AG09309 (cell line): ENCODE data around the gene S100A8.

Experiments used
- DNase-seq: peaks from one replicate; pipeline ENCODE4 v3.0.0-alpha.2; 2010; ENCODE audit warnings: low read depth
- H3K4me3 ChIP-seq: 2 replicates; pipeline ENCODE4 v1.5.1; 2011; ENCODE audit warnings: mild to moderate bottlenecking, low read depth, low read length, moderate library complexity; ENCODE audit not compliant: control insufficient read depth
- TF ChIP-seq, protein P1 (sequence below): IDR thresholded peaks from 2 replicates; pipeline ENCODE4 v1.5.1; 2011; ENCODE audit warnings: mild to moderate bottlenecking, low read depth, low read length, inconsistent platforms; ENCODE audit not compliant: insufficient read depth, control insufficient read depth; ENCODE audit errors: missing control alignments

The S100A8 gene

DNA sequence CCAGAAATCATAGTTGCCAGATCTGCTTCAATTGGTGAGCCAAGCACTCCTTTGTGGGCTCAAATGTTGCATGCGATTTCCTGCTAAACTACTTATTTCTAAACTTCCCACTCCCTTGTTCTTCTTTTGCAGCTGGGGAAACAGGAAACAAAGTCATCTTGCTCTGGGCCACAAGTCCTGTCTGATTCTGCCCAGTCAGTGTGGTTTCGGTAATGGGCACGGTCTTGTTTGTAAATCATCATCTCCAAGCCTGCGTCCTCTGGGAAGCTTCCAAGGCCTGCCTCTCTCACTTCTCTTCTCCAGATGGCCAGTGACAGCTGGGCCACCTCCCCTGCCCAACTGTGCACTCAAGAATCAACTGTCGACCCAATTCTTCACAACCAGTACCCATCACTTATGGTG is 4.4 kb downstream of the S100A8 start:
- TF ChIP-seq, protein P1, sequence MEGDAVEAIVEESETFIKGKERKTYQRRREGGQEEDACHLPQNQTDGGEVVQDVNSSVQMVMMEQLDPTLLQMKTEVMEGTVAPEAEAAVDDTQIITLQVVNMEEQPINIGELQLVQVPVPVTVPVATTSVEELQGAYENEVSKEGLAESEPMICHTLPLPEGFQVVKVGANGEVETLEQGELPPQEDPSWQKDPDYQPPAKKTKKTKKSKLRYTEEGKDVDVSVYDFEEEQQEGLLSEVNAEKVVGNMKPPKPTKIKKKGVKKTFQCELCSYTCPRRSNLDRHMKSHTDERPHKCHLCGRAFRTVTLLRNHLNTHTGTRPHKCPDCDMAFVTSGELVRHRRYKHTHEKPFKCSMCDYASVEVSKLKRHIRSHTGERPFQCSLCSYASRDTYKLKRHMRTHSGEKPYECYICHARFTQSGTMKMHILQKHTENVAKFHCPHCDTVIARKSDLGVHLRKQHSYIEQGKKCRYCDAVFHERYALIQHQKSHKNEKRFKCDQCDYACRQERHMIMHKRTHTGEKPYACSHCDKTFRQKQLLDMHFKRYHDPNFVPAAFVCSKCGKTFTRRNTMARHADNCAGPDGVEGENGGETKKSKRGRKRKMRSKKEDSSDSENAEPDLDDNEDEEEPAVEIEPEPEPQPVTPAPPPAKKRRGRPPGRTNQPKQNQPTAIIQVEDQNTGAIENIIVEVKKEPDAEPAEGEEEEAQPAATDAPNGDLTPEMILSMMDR, result no peak
- no peak overlapping the region for H3K4me3 ChIP-seq
- no peak for DNase-seq

DNA sequence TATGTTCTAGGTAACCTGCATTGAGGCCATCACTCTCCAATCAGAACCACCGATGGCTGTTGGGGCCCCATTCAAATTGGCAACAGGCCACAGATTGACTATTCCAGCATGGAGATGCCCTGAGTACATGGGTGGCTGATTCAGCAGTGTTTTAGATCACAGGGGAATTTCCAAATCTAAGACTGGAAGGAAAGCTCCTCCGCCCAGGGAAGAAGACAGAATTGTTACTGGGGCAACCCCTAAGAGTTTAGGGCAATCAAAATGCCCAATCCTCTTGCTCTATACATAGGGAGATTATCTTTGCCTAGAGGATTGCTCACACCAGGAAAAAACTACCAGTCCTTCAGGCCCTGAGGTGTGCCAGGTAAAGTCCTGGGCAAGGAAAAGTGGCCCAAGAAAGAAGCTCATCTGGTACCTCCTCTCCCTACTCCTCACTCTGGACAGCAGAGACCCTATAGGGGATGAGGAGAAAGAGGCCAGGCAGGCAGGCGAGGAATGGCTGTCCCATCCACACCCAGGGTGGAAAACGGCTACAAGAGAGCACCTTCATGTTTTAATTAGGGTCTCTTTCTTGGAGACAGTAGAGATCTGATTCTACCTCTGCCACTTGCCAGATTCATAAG is 5.8 kb downstream of the S100A8 start:
- TF ChIP-seq, protein P1, result no peak
- H3K4me3 ChIP-seq, result no peak overlapping the region
- no peak for DNase-seq

DNA sequence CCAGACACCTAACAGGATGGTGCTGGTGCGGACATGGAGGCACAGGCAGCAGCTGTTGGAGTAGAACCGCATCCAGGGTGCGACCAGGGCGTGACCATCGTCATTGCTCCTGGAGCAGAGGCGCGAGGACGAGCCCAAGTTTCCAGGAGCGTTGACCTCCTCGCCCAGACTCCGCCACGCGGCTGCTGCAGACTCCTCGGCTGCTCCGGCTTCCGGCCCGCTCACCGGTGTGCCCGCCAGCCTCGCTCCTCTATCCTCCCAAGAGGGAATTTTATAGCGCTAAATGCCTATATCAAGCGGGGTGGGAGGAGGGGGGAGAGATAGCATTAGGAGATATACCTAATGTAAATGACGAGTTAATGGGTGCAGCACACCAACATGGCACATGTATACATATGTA is 10.2 kb downstream of the S100A8 start:
- TF ChIP-seq, protein P1, result no peak
- DNase-seq, result no peak
- H3K4me3 ChIP-seq, result no peak overlapping the region

DNA sequence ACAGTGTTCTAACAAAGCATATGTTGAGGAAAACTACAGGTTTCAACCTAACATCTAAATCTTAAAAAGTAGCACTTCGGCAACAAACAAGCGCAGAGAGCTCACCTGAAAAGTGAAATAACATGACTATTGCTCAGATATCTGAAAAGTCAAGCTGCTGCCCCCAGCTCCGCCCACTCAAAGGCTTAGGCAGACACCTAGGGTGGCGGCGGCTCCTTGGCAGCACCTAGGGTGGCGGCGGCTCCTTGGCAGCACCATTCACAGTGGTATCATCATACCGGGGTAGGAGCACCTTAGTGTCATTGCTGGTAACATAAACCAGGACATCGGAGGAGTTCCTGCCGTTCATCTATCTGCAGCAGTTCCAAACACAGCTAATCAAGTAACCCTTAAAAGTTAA is 11.3 kb downstream of the S100A8 start:
- DNase-seq, result no peak
- TF ChIP-seq, protein P1, result no peak
- no peak overlapping the region for H3K4me3 ChIP-seq

DNA sequence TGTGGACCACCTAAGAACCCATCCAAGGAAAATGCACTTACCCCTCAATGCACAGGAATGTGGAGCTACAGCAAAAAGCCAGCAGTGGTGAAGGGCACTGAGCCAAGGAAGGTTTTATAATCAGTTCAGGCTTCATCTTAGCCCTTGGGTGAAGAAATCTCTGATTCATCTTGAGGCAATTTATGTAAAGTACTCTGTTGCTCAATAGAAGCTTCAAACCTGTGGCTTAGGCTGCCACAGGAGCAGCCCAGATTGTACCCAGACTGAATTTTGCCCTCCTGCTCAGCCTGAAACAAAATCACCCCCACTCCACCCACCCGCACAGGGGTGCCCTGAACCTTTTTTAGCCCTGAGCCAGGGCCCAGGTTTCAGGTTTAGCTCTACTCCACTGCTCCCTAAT is 15.4 kb downstream of the S100A8 start, which contains the start of gene S100A12:
Gene S100A12, minus strand, starts transcription at position 111 of the 400 bp plus-strand sequence. CDS start 1,029 bp downstream, outside the sequence.
- H3K4me3 ChIP-seq, result no peak within 1 kb of the TSS
- TF ChIP-seq, protein P1, result no peak
- peak; percentile 82 for DNase-seq

DNA sequence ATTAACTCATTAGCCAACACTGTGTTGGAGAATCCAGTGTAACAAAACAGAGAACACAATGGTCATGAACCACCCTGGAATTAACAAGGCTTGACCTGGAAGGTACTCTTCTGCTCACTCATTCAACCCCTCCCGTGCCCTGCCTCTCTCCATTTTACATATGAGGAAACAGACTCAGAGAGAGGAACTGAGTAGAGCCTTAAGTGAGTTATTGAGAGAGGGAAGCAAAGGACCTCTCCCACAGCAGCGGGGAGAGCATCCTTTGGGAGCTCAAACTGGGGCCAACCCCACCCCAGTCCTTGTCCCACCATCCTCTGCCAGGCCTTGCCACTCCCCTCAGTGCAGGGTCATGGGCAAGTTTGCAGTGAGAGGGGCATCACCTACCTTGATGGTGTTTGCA is 16.8 kb downstream of the S100A8 start:
- H3K4me3 ChIP-seq, result no peak overlapping the region
- TF ChIP-seq, protein P1, result no peak
- DNase-seq, result no peak
